ENCODE measurements around the gene RAB4A. TPM values are rescaled to one million over a fixed set of nuclear protein-coding genes. Genes with fewer than 3 reads are reported as not detected.
A peak's percentile ranks its signal among the peaks of the same experiment; 100 is the strongest.

RAB4A gene
- total and polyA plus RNA-seq, 9 of the 15 experiments (the other 6 are each of a cell fraction or from before 2014, with no cell fraction given), result 8.3 to 61.0 (median 26.7) TPM

DNA sequence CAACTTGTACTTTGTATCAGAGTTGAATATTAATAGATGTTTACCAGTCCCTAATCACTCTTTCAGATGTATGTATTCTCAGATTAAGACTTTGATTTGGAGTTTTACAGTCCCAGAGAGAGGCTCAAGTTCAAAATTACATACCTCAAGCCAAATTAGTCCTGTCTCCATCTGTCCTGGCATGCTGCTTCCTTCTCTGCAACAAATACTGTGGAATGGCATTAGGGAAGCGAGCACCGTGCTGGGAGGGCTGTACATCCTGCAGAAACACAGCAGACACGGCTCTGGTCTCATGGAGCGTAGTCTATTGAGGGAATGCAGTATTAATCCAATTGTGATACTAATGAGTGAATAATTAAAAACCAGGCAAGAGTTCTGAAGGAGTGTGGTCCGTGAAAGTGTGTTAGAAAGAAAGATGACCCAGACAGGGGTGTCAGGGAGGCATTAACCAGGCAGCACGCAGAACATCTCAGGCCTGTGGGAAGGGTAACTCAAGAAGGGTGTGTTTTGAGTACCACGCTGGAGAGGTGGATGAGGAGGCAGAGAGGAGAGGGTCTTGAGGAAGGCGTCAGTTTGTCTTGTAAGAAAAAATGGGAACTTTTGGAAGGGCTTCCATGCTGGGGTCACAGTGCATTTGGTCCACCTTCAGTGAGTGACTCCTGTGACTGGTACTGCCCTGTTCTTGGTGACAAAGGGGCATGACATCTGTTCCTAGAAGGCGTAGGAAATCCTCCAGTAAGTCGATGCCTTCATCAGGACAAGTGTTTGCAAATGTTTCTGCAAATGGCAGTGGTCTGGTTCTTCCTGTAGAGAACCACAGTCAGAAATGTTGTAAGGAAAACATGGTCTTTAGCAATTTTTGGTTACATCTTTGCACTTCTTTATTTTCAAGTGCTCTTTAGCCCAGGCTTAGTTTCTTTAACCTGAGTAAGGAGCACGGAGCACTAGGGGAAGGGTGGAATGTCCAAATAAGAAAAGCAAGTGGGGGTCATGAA, 1.6 kb downstream of the RAB4A start:
- peaks cover 7% of the 10 kb centered on the region; the same call in 1 of the 2 replicates for H3K9me3 ChIP-seq (replicated peaks; ENCODE audit: control insufficient read depth, insufficient read depth, low read depth, low read length)
- H3K4me3 ChIP-seq, result peak overlapping the region; percentile 78
- intact Hi-C loops (cut with micrococcal nuclease), result loop anchor here (5.0 to 10.0 kb wide), 3 partner anchors 235 to 792 kb away; partner anchors contain the start of genes ABCB10, GALNT2 and NUP133
- no peaks in the 10 kb centered on the region; the same call in 1 of the 2 replicates for H4K20me1 ChIP-seq (replicated peaks; ENCODE audit: control insufficient read depth, insufficient read depth, low read length)
- ATAC-seq, result no peak
- no peak for DNase-seq (ENCODE audit: extremely low read depth in 1 of 4, low spot score in 3 of 4)
- in situ Hi-C loops (cut with MboI), result no loop called here
- H3K36me3 ChIP-seq (ENCODE audit: control insufficient read depth, insufficient read depth, low read length), result peaks cover 27% of the 10 kb centered on the region
- POLR2A ChIA-PET, result no interaction called here
- no peak overlapping the region for H2AFZ ChIP-seq (ENCODE audit: low read depth, low read length)
- 30% methylated on average over 11 of the region's 11 CpGs for WGBS (ENCODE audit: insufficient coverage, low coverage, missing lambda C conversion rate)
- CTCF ChIA-PET (ENCODE audit: low intra/inter-chr PET ratio), result interaction anchor here (0.6 kb wide), 2 partner anchors 53 to 720 kb away, joined by 3 to 4 read pairs; no protein-coding TSS in a partner anchor
- H3K27me3 ChIP-seq (ENCODE audit: control insufficient read depth in 2 of 2, insufficient read depth in 2 of 2, low read length in 2 of 2), result no peaks in the 10 kb centered on the region; a peak in 1 of 5 replicates
- no peaks in the 10 kb centered on the region for H3K9me1 ChIP-seq (ENCODE audit: control insufficient read depth, insufficient read depth, low read length)
- TSS peak; percentile 65 for BruUV-seq (replicated peaks)
- H3K4me2 ChIP-seq (ENCODE audit: insufficient read depth, low read length), result peak overlapping the region; percentile 78
- no peak overlapping the region for H3K27ac ChIP-seq (ENCODE audit: extremely low read depth, low read depth, low read length)
- H3K79me2 ChIP-seq (ENCODE audit: control insufficient read depth, insufficient read depth, low read length), result peaks cover 76% of the 10 kb centered on the region
- H3K9ac ChIP-seq (ENCODE audit: insufficient read depth in 1 of 2, low read depth in 2 of 2, low read length in 2 of 2), result peak overlapping the region; percentile 68 to 81
- no peak for FAIRE-seq
- H3K4me1 ChIP-seq (replicated peaks in 1 of 2; ENCODE audit: control insufficient read depth in 2 of 2, insufficient read depth in 2 of 2, low read length in 2 of 2), result peaks cover 20 to 40% of the 10 kb centered on the region in 2 experiments
- TF ChIP-seq, protein P1, sequence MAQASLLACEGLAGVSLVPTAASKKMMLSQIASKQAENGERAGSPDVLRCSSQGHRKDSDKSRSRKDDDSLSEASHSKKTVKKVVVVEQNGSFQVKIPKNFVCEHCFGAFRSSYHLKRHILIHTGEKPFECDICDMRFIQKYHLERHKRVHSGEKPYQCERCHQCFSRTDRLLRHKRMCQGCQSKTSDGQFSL (CRISPR knock-in tag; IDR thresholded peaks at IDR 0.05), result no peak
- TF ChIP-seq, protein P1 (tag; IDR thresholded peaks at IDR 0.05), result 0 out of 4 replicates have a peak, but pooled peaks of 1 of the 2 experiments have one; percentile 35
- no peak for TF ChIP-seq GATAD2B (IDR thresholded peaks at IDR 0.05; ENCODE audit: borderline replicate concordance)
- TF ChIP-seq ZBTB40 (IDR thresholded peaks at IDR 0.05), result 0 out of 2 replicates have a peak, but pooled peaks have one; percentile 10
- TF ChIP-seq ZBTB40 (CRISPR knock-in tag; IDR thresholded peaks at IDR 0.05), result no peak
